Mesendoderm (in vitro differentiated cells): Measurements from ENCODE around the gene TUBA4B.

Experiments
- DNase-seq: peaks from one replicate; pipeline ENCODE4 v3.0.0; 2013
- H2AK5ac ChIP-seq: 2 replicates; pipeline ENCODE4 v1.6.1; 2013; ENCODE audit warnings: low read length, inconsistent platforms
- H2BK120ac ChIP-seq: 2 replicates; pipeline ENCODE4 v1.6.1; 2013; ENCODE audit warnings: low read depth, mild to moderate bottlenecking, low read length, moderate library complexity, mixed read lengths
- H2BK15ac ChIP-seq: replicated peaks from 2 replicates; pipeline ENCODE4 v1.6.1; 2013; ENCODE audit warnings: low read depth, mild to moderate bottlenecking, moderate library complexity
- H2BK5ac ChIP-seq: 2 replicates; pipeline ENCODE4 v1.6.1; 2013; ENCODE audit warnings: low read length, inconsistent platforms
- H3K18ac ChIP-seq: 2 replicates; pipeline ENCODE4 v1.6.1; 2013; ENCODE audit warnings: mild to moderate bottlenecking, low read length, mixed read lengths
- H3K23ac ChIP-seq: one replicate; pipeline ENCODE4 v1.6.1; 2013; ENCODE audit warnings: low read length
- H3K27ac ChIP-seq: 2 replicates; pipeline ENCODE4 v1.5.1; 2013; ENCODE audit warnings: low read depth, mild to moderate bottlenecking, inconsistent platforms, low read length, moderate library complexity
- H3K27me3 ChIP-seq: 2 replicates; pipeline ENCODE4 v1.6.1; 2013; ENCODE audit warnings: low read length, control low read depth, mild to moderate bottlenecking, inconsistent platforms; ENCODE audit not compliant: insufficient read depth, poor library complexity
- H3K36me3 ChIP-seq: 2 replicates; pipeline ENCODE4 v1.6.1; 2013; ENCODE audit warnings: low read length, inconsistent platforms; ENCODE audit not compliant: control insufficient read depth, insufficient read depth
- H3K4ac ChIP-seq: one replicate; pipeline ENCODE4 v1.6.1; 2013; ENCODE audit warnings: low read depth, mild to moderate bottlenecking, low read length, moderate library complexity
- H3K4me1 ChIP-seq: 2 replicates; pipeline ENCODE4 v1.6.1; 2013; ENCODE audit warnings: low read depth, low read length, inconsistent platforms; ENCODE audit not compliant: control insufficient read depth
- H3K4me2 ChIP-seq: 2 replicates; pipeline ENCODE4 v1.6.1; 2013; ENCODE audit warnings: low read length
- H3K4me3 ChIP-seq: 2 replicates; pipeline ENCODE4 v1.5.1; 2013; ENCODE audit warnings: mild to moderate bottlenecking, low read length
- H3K56ac ChIP-seq: one replicate; pipeline ENCODE4 v1.6.1; 2013; ENCODE audit warnings: low read length
- H3K79me1 ChIP-seq: 2 replicates; pipeline ENCODE4 v1.6.1; 2013; ENCODE audit warnings: low read length, inconsistent platforms
- H3K79me2 ChIP-seq: 2 replicates; pipeline ENCODE4 v1.6.1; 2013; ENCODE audit warnings: mild to moderate bottlenecking, low read length; ENCODE audit not compliant: control insufficient read depth, insufficient read depth
- H3K9ac ChIP-seq: 2 replicates; pipeline ENCODE4 v1.6.1; 2013; ENCODE audit warnings: low read length, inconsistent platforms
- H4K5ac ChIP-seq: one replicate; pipeline ENCODE4 v1.6.1; 2013; ENCODE audit warnings: low read length
- H4K8ac ChIP-seq: one replicate; pipeline ENCODE4 v1.6.1; 2013; ENCODE audit warnings: low read depth, mild to moderate bottlenecking, control low read depth, low read length, moderate library complexity
- WGBS: extraction: QIAGEN DNeasy Blood & Tissue Kit; methylation state at CpG from one replicate; pipeline ENCODE4 v1.1.7; 2013; ENCODE audit warnings: low lambda C conversion rate, missing lambda C conversion rate; ENCODE audit not compliant: insufficient coverage; ENCODE audit errors: extremely low coverage; 5-methylcytosine and 5-hydroxymethylcytosine counted together

TUBA4B gene

GRCh38 chr2:219218217-219218731 lies 34.8 kb upstream of the TUBA4B start:
- Histone ChIP-seq H4K5ac (no peak overlapping the region), H3K56ac (peak overlapping the region; percentile 99), H3K4me1 (peaks cover 2% of the 10 kb centered on the region), H2BK120ac (peak overlapping the region; percentile 3), H3K4me3 (peak overlapping the region; percentile 87), H3K18ac (peak overlapping the region; percentile 6), H3K9ac (peak overlapping the region; percentile 96), H4K8ac (no peak overlapping the region), H3K23ac (peak overlapping the region; percentile 98), H3K79me1 (peaks cover 6% of the 10 kb centered on the region), H2BK5ac (peak overlapping the region; percentile 38), H3K4ac (peak overlapping the region; percentile 44), H3K27me3 (no peaks in the 10 kb centered on the region), H3K79me2 (no peaks in the 10 kb centered on the region), H2BK15ac (no peak overlapping the region), H3K27ac (peak overlapping the region; percentile 96), H2AK5ac (no peak overlapping the region), H3K36me3 (peaks cover 2% of the 10 kb centered on the region), H3K4me2 (peak overlapping the region; percentile 98)
- peak; percentile 91 for DNase-seq
- no CpG with 5 or more reads among the region's 37 CpGs for WGBS

DNA sequence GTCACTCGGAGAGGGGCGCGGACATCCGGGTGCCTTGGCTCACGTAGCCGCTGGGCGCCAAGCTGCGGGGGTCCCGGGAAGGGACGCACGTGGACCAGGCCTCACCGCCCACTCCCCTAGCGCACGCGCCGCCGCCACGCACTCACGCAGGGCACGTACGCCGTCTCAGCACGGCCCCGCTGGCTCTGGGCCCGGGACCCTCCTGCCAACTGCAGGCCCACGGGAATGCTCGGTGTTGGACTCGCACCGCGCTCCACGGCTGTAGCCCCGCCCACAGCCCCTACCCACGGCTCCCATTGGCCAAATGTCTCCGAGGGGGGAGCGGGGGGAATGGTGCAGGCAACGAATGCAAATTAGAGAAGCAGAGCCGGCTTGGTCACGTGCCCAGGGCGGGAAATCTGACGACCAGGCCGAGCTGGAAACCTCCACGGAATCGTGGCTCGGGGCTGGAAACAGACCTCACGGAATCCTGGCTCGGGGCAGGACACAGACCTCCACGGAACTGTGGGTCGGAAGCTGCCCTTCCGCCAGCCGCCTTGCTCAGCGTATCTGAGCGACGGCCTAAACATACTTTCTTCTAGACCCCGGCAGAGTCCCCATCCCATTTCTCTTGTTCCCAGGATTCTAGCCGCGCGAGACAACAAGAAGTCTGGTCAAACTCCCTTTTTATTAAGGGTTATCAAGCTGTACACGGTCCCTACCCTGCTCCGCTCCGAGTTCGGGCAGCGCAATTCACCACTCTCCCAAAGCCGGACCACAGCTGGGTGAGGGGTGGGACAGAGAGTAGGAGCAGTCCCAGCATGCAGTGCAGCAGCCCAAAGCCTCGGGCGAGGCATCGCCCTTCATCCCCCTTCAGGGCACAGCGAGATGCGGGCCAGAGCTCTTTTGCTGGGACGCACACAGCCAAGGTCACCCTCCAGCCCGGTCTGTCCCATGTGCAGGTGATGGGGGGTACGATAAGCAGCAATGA lies 34.0 kb upstream of the TUBA4B start, which contains the start of gene ABCB6:
Gene ABCB6, minus strand, starts transcription at position 227 of the 970 bp plus-strand sequence. CDS start 285 bp downstream, outside the sequence.
- Histone ChIP-seq H3K4me2 (peak within 1 kb of the TSS; percentile 98), H2AK5ac (no peak within 1 kb of the TSS), H3K27me3 (no peaks in the 10 kb centered on the region), H3K4me3 (peak within 1 kb of the TSS; percentile 87), H3K9ac (peak within 1 kb of the TSS; percentile 96), H2BK15ac (no peak within 1 kb of the TSS), H3K36me3 (peaks cover 4% of the 10 kb centered on the region), H3K4me1 (peaks cover 2% of the 10 kb centered on the region), H3K23ac (peak within 1 kb of the TSS; percentile 98), H2BK120ac (peak within 1 kb of the TSS; percentile 3), H3K56ac (peak within 1 kb of the TSS; percentile 99), H4K8ac (no peak within 1 kb of the TSS), H4K5ac (no peak within 1 kb of the TSS), H3K18ac (peak within 1 kb of the TSS; percentile 8), H3K27ac (peak within 1 kb of the TSS; percentile 96), H3K79me1 (peaks cover 6% of the 10 kb centered on the region), H3K79me2 (no peaks in the 10 kb centered on the region), H3K4ac (peak within 1 kb of the TSS; percentile 44), H2BK5ac (peak within 1 kb of the TSS; percentile 54)
- no CpG with 5 or more reads among the region's 71 CpGs for WGBS
- peak; percentile 96 for DNase-seq

- Histone ChIP-seq H3K4ac (no peak overlapping the region), H4K8ac (no peak overlapping the region), H4K5ac (no peak overlapping the region), H2BK15ac (no peak overlapping the region), H3K79me1 (peaks cover 6% of the 10 kb centered on the region), H3K4me1 (peaks cover 2% of the 10 kb centered on the region), H2BK5ac (no peak overlapping the region), H3K79me2 (no peaks in the 10 kb centered on the region), H3K18ac (no peak overlapping the region), H3K4me2 (no peak overlapping the region), H2AK5ac (no peak overlapping the region), H3K36me3 (peaks cover 1% of the 10 kb centered on the region), H3K9ac (peak overlapping the region; percentile 22), H3K27ac (no peak overlapping the region), H3K27me3 (no peaks in the 10 kb centered on the region), H3K56ac (peak overlapping the region; percentile 39), H3K4me3 (no peak overlapping the region), H3K23ac (no peak overlapping the region), H2BK120ac (no peak overlapping the region)
- no peak for DNase-seq
- no CpG with 5 or more reads among the region's 18 CpGs for WGBS
Measured at GRCh38 chr2:219219784-219220532, 33.1 kb upstream of the TUBA4B start.

GRCh38 chr2:219220652-219221402 lies 32.2 kb upstream of the TUBA4B start:
- Histone ChIP-seq H3K18ac (no peak overlapping the region), H4K8ac (no peak overlapping the region), H2AK5ac (no peak overlapping the region), H2BK5ac (no peak overlapping the region), H3K79me2 (no peaks in the 10 kb centered on the region), H3K4me2 (no peak overlapping the region), H3K56ac (no peak overlapping the region), H3K9ac (no peak overlapping the region), H3K27me3 (no peaks in the 10 kb centered on the region), H3K23ac (no peak overlapping the region), H3K79me1 (peaks cover 6% of the 10 kb centered on the region), H3K4me1 (peaks cover 2% of the 10 kb centered on the region), H2BK15ac (no peak overlapping the region), H3K4me3 (no peak overlapping the region), H3K27ac (no peak overlapping the region), H3K36me3 (peaks cover 1% of the 10 kb centered on the region), H3K4ac (no peak overlapping the region), H2BK120ac (no peak overlapping the region), H4K5ac (no peak overlapping the region)
- no CpG with 5 or more reads among the region's 19 CpGs for WGBS
- no peak for DNase-seq

DNA sequence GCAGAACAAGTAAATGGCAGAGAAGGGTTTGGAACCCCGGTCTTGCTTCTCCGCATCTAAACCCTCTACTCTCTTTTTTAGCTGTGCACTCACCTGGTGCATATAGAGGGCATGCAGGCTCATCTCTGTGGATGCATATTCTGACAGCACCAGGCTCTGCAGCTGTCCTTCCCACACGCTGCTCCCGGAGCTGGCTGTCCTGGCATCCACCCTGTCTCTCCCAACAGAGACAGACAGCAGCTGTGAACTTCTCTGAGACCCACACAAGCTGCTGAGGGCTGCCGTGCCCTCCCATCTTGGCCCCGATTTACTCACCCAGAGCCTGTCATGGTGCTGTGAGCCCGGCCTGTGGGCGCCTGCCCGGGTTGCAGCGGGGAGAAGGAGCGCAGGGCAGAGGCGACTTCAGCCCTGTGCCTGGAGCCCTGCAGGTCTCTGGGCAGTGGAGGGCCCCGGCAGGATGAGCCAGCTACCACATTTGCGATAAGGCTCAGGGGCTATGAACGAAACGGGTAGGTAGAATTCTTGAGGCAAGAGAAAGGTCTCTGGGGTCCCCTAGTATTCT lies 31.0 kb upstream of the TUBA4B start:
- Histone ChIP-seq H3K4me2 (no peak overlapping the region), H3K4me3 (no peak overlapping the region), H4K8ac (no peak overlapping the region), H3K27me3 (no peaks in the 10 kb centered on the region), H2BK5ac (no peak overlapping the region), H2BK120ac (no peak overlapping the region), H3K23ac (no peak overlapping the region), H2BK15ac (no peak overlapping the region), H3K79me1 (no peaks in the 10 kb centered on the region), H2AK5ac (no peak overlapping the region), H3K79me2 (no peaks in the 10 kb centered on the region), H4K5ac (no peak overlapping the region), H3K9ac (no peak overlapping the region), H3K56ac (no peak overlapping the region), H3K18ac (no peak overlapping the region), H3K27ac (no peak overlapping the region), H3K4ac (no peak overlapping the region), H3K4me1 (no peaks in the 10 kb centered on the region), H3K36me3 (peaks cover 1% of the 10 kb centered on the region)
- no CpG with 5 or more reads among the region's 16 CpGs for WGBS
- no peak for DNase-seq
